PC-9 (cell line): ENCODE data around the gene DLGAP1. TPM values are rescaled to one million over a fixed set of nuclear protein-coding genes. Genes with fewer than 3 reads are reported as not detected.

Source experiments
- BruUV-seq: library from RNA; stranded (reverse); fragments of 400-500 nt; replicated peaks from 2 replicates; lab custom pipeline; 2021; lab: Mats Ljungman, UMichigan
- CTCF ChIA-PET: fragments of 300-600 bp; sonication (Branson Sonifier 250); formaldehyde crosslinking; loops from one replicate; lab custom pipeline; 2022; ENCODE audit warnings: antibody characterized with exemption; lab: Charles Lee
- POLR2A ChIA-PET: fragments of 300-600 bp; sonication (Branson Sonifier 250); formaldehyde crosslinking; loops from one replicate; lab custom pipeline; 2022; ENCODE audit warnings: antibody characterized with exemption; ENCODE audit not compliant: unreplicated experiment; lab: Charles Lee
- DNase-seq, 2 experiments: peaks; one replicate each; pipeline versions ENCODE4 v3.0.0 to v3.0.0-alpha.2; 2015 to 2022; ENCODE audit warnings: mixed read lengths in 1 of 2
- H2AFZ ChIP-seq: fragments of 200-600 bp; sonication (generic); 2 replicates; pipeline ENCODE4 v1.8.1; 2017; ENCODE audit warnings: antibody characterized with exemption
- H3F3A ChIP-seq: fragments of 200-600 bp; sonication (generic); 2 replicates; pipeline ENCODE4 v1.8.1; 2017; ENCODE audit warnings: antibody characterized with exemption, mild to moderate bottlenecking, low read depth; ENCODE audit not compliant: insufficient read depth
- H3K27ac ChIP-seq: fragments of 200-600 bp; sonication (generic); 2 replicates; pipeline ENCODE4 v1.6.1; 2016; ENCODE audit warnings: mixed run types
- H3K27me3 ChIP-seq: fragments of 200-600 bp; sonication (generic); 2 replicates; pipeline ENCODE4 v1.6.1; 2016; ENCODE audit warnings: low read depth, mixed run types; ENCODE audit not compliant: insufficient read depth
- H3K36me3 ChIP-seq: fragments of 200-600 bp; sonication (generic); 2 replicates; pipeline ENCODE4 v1.6.1; 2016; ENCODE audit warnings: low read depth, mixed run types
- H3K4me1 ChIP-seq: fragments of 200-600 bp; sonication (generic); replicated peaks from 2 replicates; pipeline ENCODE4 v1.6.1; 2016; ENCODE audit warnings: mixed run types; ENCODE audit not compliant: insufficient read depth
- H3K4me2 ChIP-seq: fragments of 200-600 bp; sonication (generic); 2 replicates; pipeline ENCODE4 v1.6.1; 2017; ENCODE audit warnings: mixed run types
- H3K4me3 ChIP-seq: fragments of 200-600 bp; sonication (generic); 2 replicates; pipeline ENCODE4 v1.6.1; 2016; ENCODE audit warnings: mixed run types
- H3K79me2 ChIP-seq: fragments of 200-600 bp; sonication (generic); 2 replicates; pipeline ENCODE4 v1.6.1; 2017; ENCODE audit warnings: low read depth, mixed run types
- H3K9me2 ChIP-seq: fragments of 200-600 bp; sonication (generic); 2 replicates; pipeline ENCODE4 v1.8.1; 2017; ENCODE audit warnings: mild to moderate bottlenecking; ENCODE audit not compliant: insufficient read depth
- H3K9me3 ChIP-seq: fragments of 200-600 bp; sonication (generic); 2 replicates; pipeline ENCODE4 v1.8.1; 2016; ENCODE audit warnings: low read depth; ENCODE audit not compliant: insufficient read depth
- H4K20me1 ChIP-seq: fragments of 200-600 bp; sonication (generic); 2 replicates; pipeline ENCODE4 v1.8.1; 2017; ENCODE audit not compliant: insufficient read depth
- CTCF ChIP-seq: fragments of 200-600 bp; sonication (generic); conservative IDR thresholded peaks from 2 replicates; pipeline ENCODE4 v1.6.1; 2017; ENCODE audit warnings: mixed run types, antibody characterized with exemption, mild to moderate bottlenecking, moderate library complexity
- EZH2 ChIP-seq: fragments of 200-600 bp; sonication (generic); IDR thresholded peaks from 2 replicates; pipeline ENCODE4 v1.8.0; 2017; ENCODE audit warnings: antibody characterized with exemption, low read depth
- intact Hi-C: fragments of 100-400 bp; cut with micrococcal nuclease; formaldehyde crosslinking; loops from one replicate; pipeline ENCODE4 v1.10.0; 2022; ENCODE audit not compliant: unreplicated experiment
- total RNA-seq: library from RNA; stranded (reverse); gene quantifications from 2 replicates; pipeline ENCODE4 v1.2.3, GENCODE V29; 2021

The DLGAP1 gene
- total RNA-seq, 1 experiment from 2014 or later: not detected

- intact Hi-C loops: loop anchor here (5.0 to 10.0 kb wide), 3 partner anchors 166 to 343 kb away; no protein-coding TSS in a partner anchor
- no peaks in the 10 kb centered on the region for H3K79me2 ChIP-seq
- CTCF ChIA-PET: interaction anchor here (1.8 kb wide), 1 partner anchor 20 kb away, joined by 5 read pairs; no protein-coding TSS in a partner anchor
- no peak for TF ChIP-seq EZH2
- TF ChIP-seq CTCF: no peak
- H3K4me3 ChIP-seq: no peak overlapping the region
- H3K4me2 ChIP-seq: no peak overlapping the region
- peaks cover 40% of the 10 kb centered on the region for H3K4me1 ChIP-seq
- POLR2A ChIA-PET: no interaction called here
- no peaks in the 10 kb centered on the region for H3K36me3 ChIP-seq
- H2AFZ ChIP-seq: no peak overlapping the region
- no peaks in the 10 kb centered on the region for H3K27me3 ChIP-seq
- no peaks in the 10 kb centered on the region for H4K20me1 ChIP-seq
- H3K9me2 ChIP-seq: no peaks in the 10 kb centered on the region
- no TSS peak for BruUV-seq
- H3K9me3 ChIP-seq: peaks cover 6% of the 10 kb centered on the region; the same call in 1 of the 2 replicates
- H3F3A ChIP-seq: peaks cover 24% of the 10 kb centered on the region
- H3K27ac ChIP-seq: no peak overlapping the region
- no peak for DNase-seq
Observed at GRCh38 chr18:3790703-3791102, 664.4 kb downstream of the DLGAP1 start.

- TF ChIP-seq EZH2 (no peak), CTCF (no peak)
- no peak for DNase-seq
- H3K27ac ChIP-seq: no peak overlapping the region
- no peaks in the 10 kb centered on the region for H3K36me3 ChIP-seq
- H3K4me2 ChIP-seq: no peak overlapping the region
- intact Hi-C loops: no loop called here
- peaks cover 31% of the 10 kb centered on the region for H3K4me1 ChIP-seq
- no peaks in the 10 kb centered on the region for H3K9me2 ChIP-seq
- H3K27me3 ChIP-seq: no peaks in the 10 kb centered on the region
- peaks cover 6% of the 10 kb centered on the region for H3K9me3 ChIP-seq
- ChIA-PET CTCF (interaction anchor here (0.6 kb wide), 1 partner anchor 164 kb away, joined by 7 read pairs; no protein-coding TSS in a partner anchor), POLR2A (interaction anchor here (0.6 kb wide), 1 partner anchor 481 kb away, joined by 6 read pairs; no protein-coding TSS in a partner anchor)
- H2AFZ ChIP-seq: no peak overlapping the region
- peaks cover 15% of the 10 kb centered on the region; the same call in 1 of the 2 replicates for H3F3A ChIP-seq
- H3K4me3 ChIP-seq: no peak overlapping the region
- no TSS peak for BruUV-seq
- no peaks in the 10 kb centered on the region for H4K20me1 ChIP-seq
- no peaks in the 10 kb centered on the region for H3K79me2 ChIP-seq
Observed at GRCh38 chr18:3789525-3789924, 665.6 kb downstream of the DLGAP1 start.

GRCh38 chr18:3784949-3785348, 670.2 kb downstream of the DLGAP1 start:
- Histone ChIP-seq H3K4me2 (no peak overlapping the region), H3K9me2 (no peaks in the 10 kb centered on the region), H3K27ac (no peak overlapping the region), H4K20me1 (no peaks in the 10 kb centered on the region), H3F3A (peaks cover 9% of the 10 kb centered on the region), H3K79me2 (no peaks in the 10 kb centered on the region), H2AFZ (no peak overlapping the region), H3K9me3 (peaks cover 6% of the 10 kb centered on the region), H3K4me1 (peaks cover 24% of the 10 kb centered on the region), H3K27me3 (no peaks in the 10 kb centered on the region), H3K4me3 (no peak overlapping the region), H3K36me3 (no peaks in the 10 kb centered on the region)
- BruUV-seq: no TSS peak
- DNase-seq: no peak
- intact Hi-C loops: no loop called here
- no peak for TF ChIP-seq EZH2
- no peak for TF ChIP-seq CTCF
- ChIA-PET CTCF (no interaction called here), POLR2A (no interaction called here)
